NCI-H748 (cell line): ENCODE results near the gene RHOT1.

Source experiments
- DNase-seq: peaks from one replicate; lab custom pipeline; 2025; ENCODE audit not compliant: unreplicated experiment; lab: John Stamatoyannopoulos, UW

RHOT1 gene

GRCh38 chr17:32266389-32267301, 124.3 kb downstream of the RHOT1 start:
- peak; percentile 51 for DNase-seq

GRCh38 chr17:32267690-32268205, 125.4 kb downstream of the RHOT1 start:
- DNase-seq: peak; percentile 63

GRCh38 chr17:32268734-32269288, 126.5 kb downstream of the RHOT1 start:
- DNase-seq: no peak

GRCh38 chr17:32269377-32269776, 127.1 kb downstream of the RHOT1 start:
- no peak for DNase-seq

- no peak for DNase-seq
These were observed 129.5 kb downstream of the RHOT1 start for GRCh38 chr17:32271844-32272243.

- DNase-seq: no peak
These were observed 131.8 kb downstream of the RHOT1 start for GRCh38 chr17:32274101-32274500.

GRCh38 chr17:32274643-32275042, 132.3 kb downstream of the RHOT1 start:
- no peak for DNase-seq
